Measurements from ENCODE around the gene CDC42BPB.
"Not testable (repeated sequence)": the region's sequence is repeated elsewhere in the genome, so short reads cannot be mapped to it uniquely, and the experiment has no call there.

CDC42BPB gene

DNA sequence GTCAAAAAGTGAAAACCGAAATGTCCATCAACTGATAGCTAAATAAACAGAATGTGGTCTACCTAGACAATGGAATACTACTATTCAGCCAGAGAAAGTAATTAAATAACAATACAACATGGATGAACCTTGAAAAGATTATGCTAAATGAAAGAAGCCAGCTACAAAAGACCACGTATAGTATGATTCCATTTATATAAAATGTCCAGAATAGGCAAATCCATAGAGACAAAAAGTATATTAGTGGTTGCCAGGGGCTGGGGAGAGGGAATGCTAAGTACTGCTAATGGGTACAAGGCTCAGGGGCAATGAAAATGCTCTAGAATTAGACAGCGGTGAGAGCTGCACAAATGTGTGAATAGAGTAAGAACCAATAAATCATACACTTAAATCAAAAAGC lies 29.9 kb downstream of the CDC42BPB start:
- Histone ChIP-seq H3K4me1 (ENCODE audit: control insufficient read depth, insufficient read depth, low read length) (no peaks in the 10 kb centered on the region), H3K9me3 (ENCODE audit: control insufficient read depth, low read length) (no peaks in the 10 kb centered on the region), H3K4me3 (ENCODE audit: insufficient read depth, low read depth, low read length) (no peak overlapping the region), H3K27me3 (ENCODE audit: control insufficient read depth, insufficient read depth, low read length, poor library complexity, severe bottlenecking) (no peaks in the 10 kb centered on the region), H3K27ac (ENCODE audit: insufficient read depth, low read depth, low read length, poor library complexity, severe bottlenecking) (no peak overlapping the region), H3K36me3 (ENCODE audit: control insufficient read depth, insufficient read depth, low read length) (no peaks in the 10 kb centered on the region)
- 89% methylated on average over 3 of the region's 3 CpGs; no CpG with 5 or more reads in 1 of the 2 experiments for WGBS, 2 experiments

DNA sequence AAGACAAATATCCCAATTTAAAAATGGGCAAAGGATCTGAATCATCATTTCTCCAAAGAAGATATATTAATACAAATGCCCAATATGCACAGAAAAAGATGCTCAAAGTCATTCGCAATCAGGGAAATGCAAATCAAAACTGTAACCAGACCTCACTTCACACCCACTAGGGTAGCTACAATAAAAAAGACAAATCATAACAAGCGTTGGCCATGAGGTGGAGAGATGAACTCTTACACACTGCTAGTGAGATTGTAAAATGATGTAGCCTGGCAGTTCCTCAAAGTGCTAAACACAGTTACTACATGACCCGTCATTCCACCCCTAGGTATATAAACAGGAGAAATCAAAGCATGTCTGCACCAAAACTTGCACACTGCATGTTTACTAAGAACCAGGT lies 30.4 kb downstream of the CDC42BPB start:
- Histone ChIP-seq H3K4me3 (ENCODE audit: insufficient read depth, low read depth, low read length) (no peak overlapping the region), H3K27me3 (ENCODE audit: control insufficient read depth, insufficient read depth, low read length, poor library complexity, severe bottlenecking) (no peaks in the 10 kb centered on the region), H3K4me1 (ENCODE audit: control insufficient read depth, insufficient read depth, low read length) (peaks cover 3% of the 10 kb centered on the region), H3K36me3 (ENCODE audit: control insufficient read depth, insufficient read depth, low read length) (no peaks in the 10 kb centered on the region), H3K9me3 (ENCODE audit: control insufficient read depth, low read length) (no peaks in the 10 kb centered on the region), H3K27ac (ENCODE audit: insufficient read depth, low read depth, low read length, poor library complexity, severe bottlenecking) (no peak overlapping the region)
- WGBS, 2 experiments = 94 to 100% methylated on average over 2 to 3 of the region's 3 CpGs

DNA sequence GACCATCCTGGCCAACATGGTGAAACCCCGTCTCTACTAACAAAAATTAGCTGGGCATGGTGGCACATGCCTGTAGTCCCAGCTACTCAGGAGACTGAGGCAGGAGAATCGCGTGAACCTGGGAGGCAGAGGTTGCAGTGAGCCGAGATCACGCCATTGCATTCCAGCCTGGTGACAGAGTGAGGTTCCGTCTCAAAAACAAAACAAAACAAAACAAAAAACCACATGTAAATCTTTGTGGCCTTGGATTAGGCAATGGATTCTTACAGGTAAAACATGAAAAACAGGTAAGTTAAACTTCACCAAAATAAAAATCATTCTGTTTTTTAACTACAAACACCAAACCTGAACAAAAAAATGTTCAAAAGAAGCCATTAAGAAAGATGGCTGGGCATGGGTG lies 31.2 kb downstream of the CDC42BPB start:
- not testable (repeated sequence) for H3K36me3 ChIP-seq (ENCODE audit: control insufficient read depth, insufficient read depth, low read length); H3K27me3 ChIP-seq (ENCODE audit: control insufficient read depth, insufficient read depth, low read length, poor library complexity, severe bottlenecking); H3K27ac ChIP-seq (ENCODE audit: insufficient read depth, low read depth, low read length, poor library complexity, severe bottlenecking); H3K4me1 ChIP-seq (ENCODE audit: control insufficient read depth, insufficient read depth, low read length); H3K9me3 ChIP-seq (ENCODE audit: control insufficient read depth, low read length); H3K4me3 ChIP-seq (ENCODE audit: insufficient read depth, low read depth, low read length)
- 89 to 98% methylated on average over 6 of the region's 6 CpGs for WGBS, 2 experiments

DNA sequence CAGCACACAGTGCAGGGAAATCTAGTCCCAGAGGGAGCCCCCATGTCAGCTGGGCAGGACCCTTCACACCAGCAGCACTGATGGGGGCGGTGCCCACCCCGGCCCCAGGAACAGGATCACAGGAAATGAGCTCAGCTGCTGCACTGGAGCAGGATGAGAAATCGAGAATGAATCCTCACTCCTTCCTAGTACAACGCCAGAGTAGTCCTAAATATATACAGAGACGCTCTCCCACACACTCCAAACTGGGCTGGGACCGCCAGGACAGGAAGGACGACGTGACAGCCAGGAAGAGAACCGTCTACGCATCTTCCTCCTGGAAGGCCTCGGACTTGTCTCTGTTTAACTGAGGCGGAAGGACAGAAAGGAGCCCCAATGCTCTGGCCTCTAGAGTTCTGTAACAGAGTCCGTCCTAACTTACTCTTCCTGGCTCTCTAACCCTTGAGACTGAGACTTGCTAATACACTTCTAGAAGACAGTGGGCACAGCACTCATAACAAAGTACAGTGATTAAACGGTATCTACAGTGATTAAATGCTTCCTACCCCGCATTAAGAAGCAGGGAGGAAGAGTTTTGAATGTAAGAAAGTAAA lies 33.4 kb downstream of the CDC42BPB start:
- Histone ChIP-seq H3K27ac (ENCODE audit: insufficient read depth, low read depth, low read length, poor library complexity, severe bottlenecking) (no peak overlapping the region), H3K9me3 (ENCODE audit: control insufficient read depth, low read length) (no peaks in the 10 kb centered on the region), H3K36me3 (ENCODE audit: control insufficient read depth, insufficient read depth, low read length) (no peaks in the 10 kb centered on the region), H3K27me3 (ENCODE audit: control insufficient read depth, insufficient read depth, low read length, poor library complexity, severe bottlenecking) (no peaks in the 10 kb centered on the region), H3K4me3 (ENCODE audit: insufficient read depth, low read depth, low read length) (no peak overlapping the region), H3K4me1 (ENCODE audit: control insufficient read depth, insufficient read depth, low read length) (peaks cover 9% of the 10 kb centered on the region)
- WGBS, 2 experiments = 86 to 89% methylated on average over 15 of the region's 15 CpGs

DNA sequence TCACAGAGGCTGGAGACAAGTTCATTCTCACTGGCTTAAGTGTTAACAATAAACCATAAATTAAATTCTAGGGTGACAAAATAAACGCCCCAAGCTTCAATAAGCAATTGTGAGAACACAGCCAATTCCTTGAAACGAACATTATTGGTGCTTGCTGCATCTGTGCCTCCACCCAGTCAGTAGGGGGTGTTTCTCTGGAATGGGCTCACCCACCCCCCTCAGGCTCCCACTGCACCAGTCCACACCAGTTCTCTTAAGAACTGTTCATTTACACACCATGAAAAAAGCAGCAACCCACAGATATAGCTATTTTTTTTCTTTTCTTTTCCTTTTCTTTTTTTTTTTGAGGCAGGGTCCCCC lies 34.7 kb downstream of the CDC42BPB start:
- Histone ChIP-seq H3K4me3 (ENCODE audit: insufficient read depth, low read depth, low read length) (no peak overlapping the region), H3K9me3 (ENCODE audit: control insufficient read depth, low read length) (no peaks in the 10 kb centered on the region), H3K27me3 (ENCODE audit: control insufficient read depth, insufficient read depth, low read length, poor library complexity, severe bottlenecking) (no peaks in the 10 kb centered on the region), H3K27ac (ENCODE audit: insufficient read depth, low read depth, low read length, poor library complexity, severe bottlenecking) (no peak overlapping the region), H3K36me3 (ENCODE audit: control insufficient read depth, insufficient read depth, low read length) (no peaks in the 10 kb centered on the region), H3K4me1 (ENCODE audit: control insufficient read depth, insufficient read depth, low read length) (peaks cover 9% of the 10 kb centered on the region)
- WGBS, 2 experiments = 80 to 85% methylated on average over 2 of the region's 2 CpGs

DNA sequence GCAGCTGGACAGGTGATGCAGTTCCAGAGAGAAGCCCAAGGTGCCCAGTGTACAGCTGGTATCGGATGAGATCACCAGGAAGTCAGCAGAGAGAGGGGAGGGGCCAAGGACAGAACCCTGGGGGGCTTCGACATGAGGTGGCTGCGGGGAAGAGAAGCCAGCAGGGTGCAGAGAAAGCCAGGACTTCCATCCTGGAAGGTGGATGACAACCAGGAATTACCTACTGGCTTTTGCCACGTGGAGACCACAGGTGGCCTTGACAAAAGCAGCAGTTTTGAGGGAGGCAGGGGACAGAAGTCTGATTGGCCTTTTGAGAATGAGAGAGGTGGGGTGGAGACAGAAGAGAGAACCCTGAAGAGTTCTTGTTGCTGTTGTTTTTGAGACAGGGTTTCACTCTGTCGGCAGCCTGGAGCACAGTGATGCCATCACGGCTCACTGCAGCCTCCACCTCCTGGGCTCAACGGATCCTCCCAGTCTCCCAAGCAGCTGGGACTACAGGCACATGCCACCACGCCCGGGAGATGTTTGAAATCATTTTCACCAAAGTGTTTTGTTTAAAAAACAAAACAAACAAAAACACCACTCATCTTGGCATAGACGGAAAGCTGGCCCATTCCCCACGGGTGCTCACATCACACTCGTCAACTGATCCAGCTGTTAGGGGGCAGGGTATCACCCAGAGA lies 35.2 kb downstream of the CDC42BPB start:
- H3K4me3 ChIP-seq (ENCODE audit: insufficient read depth, low read depth, low read length) = no peak overlapping the region
- no peaks in the 10 kb centered on the region for H3K27me3 ChIP-seq (ENCODE audit: control insufficient read depth, insufficient read depth, low read length, poor library complexity, severe bottlenecking)
- 61 to 65% methylated on average over 12 of the region's 12 CpGs for WGBS, 2 experiments
- no peak overlapping the region for H3K27ac ChIP-seq (ENCODE audit: insufficient read depth, low read depth, low read length, poor library complexity, severe bottlenecking)
- H3K36me3 ChIP-seq (ENCODE audit: control insufficient read depth, insufficient read depth, low read length) = no peaks in the 10 kb centered on the region
- H3K9me3 ChIP-seq (ENCODE audit: control insufficient read depth, low read length) = no peaks in the 10 kb centered on the region
- H3K4me1 ChIP-seq (ENCODE audit: control insufficient read depth, insufficient read depth, low read length) = peaks cover 9% of the 10 kb centered on the region

DNA sequence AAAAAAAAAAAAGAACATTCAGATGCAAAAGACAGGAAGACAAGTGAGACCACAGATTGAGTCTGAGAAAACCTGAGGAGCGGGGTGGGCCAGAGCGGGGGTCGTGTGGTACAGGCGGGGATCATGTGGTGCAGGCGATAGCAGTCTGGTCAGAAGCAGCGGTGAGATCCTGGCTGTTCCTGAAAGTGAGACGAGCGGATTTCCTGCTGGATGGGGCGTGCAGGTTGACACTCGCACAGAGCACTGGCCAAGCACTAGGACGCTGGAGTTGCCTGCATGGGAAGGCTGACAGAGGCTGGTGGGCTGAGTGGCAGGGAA lies 35.7 kb downstream of the CDC42BPB start:
- 90 to 91% methylated on average over 11 of the region's 11 CpGs for WGBS, 2 experiments
- Histone ChIP-seq H3K9me3 (ENCODE audit: control insufficient read depth, low read length) (no peaks in the 10 kb centered on the region), H3K4me1 (ENCODE audit: control insufficient read depth, insufficient read depth, low read length) (peaks cover 9% of the 10 kb centered on the region), H3K27me3 (ENCODE audit: control insufficient read depth, insufficient read depth, low read length, poor library complexity, severe bottlenecking) (no peaks in the 10 kb centered on the region), H3K27ac (ENCODE audit: insufficient read depth, low read depth, low read length, poor library complexity, severe bottlenecking) (no peak overlapping the region), H3K36me3 (ENCODE audit: control insufficient read depth, insufficient read depth, low read length) (no peaks in the 10 kb centered on the region), H3K4me3 (ENCODE audit: insufficient read depth, low read depth, low read length) (no peak overlapping the region)

DNA sequence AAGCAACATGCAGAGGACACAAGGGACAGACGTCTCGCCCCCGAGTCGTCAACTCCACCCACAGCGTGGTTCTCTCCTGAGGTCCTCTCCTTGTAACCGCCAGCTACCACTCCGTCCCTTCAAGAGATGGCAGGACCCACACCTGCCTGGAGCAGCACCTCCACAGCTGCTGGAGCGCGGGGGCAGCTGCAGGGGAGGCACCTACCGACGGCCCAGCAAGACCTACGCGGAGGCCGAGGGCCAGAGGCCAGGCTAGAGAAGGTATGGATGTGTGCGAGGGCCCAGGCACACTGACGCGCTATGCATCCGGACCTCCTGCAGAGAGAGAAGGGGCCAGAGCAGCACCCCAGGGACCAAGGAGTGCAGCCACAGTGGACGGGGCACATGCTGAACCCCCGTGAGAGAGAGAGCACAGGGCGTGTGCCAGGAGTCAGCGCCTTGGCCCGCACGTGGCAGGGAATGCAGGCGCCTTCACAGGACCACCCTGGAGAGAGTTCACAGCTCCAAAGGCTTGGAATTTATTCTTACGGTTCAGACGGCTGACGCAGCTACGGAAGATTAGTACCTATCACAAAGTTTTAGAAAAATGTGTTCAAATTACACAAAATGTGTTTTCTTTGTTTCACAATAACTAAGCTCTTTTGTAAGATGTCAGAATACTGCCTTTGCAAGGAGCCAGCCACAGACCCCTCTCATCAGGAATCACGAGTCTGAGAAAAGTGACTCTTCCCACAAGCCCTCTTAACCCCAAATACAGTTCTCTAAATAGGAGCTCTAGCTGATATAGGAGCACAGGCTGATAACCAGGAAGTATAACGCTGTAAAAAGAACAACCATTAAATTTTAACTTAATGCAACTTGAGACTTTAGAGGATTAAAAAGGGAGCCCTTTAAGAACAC lies 36.8 kb downstream of the CDC42BPB start:
- H3K9me3 ChIP-seq (ENCODE audit: control insufficient read depth, low read length) = no peaks in the 10 kb centered on the region
- H3K36me3 ChIP-seq (ENCODE audit: control insufficient read depth, insufficient read depth, low read length) = no peaks in the 10 kb centered on the region
- no peaks in the 10 kb centered on the region for H3K27me3 ChIP-seq (ENCODE audit: control insufficient read depth, insufficient read depth, low read length, poor library complexity, severe bottlenecking)
- H3K27ac ChIP-seq (ENCODE audit: insufficient read depth, low read depth, low read length, poor library complexity, severe bottlenecking) = no peak overlapping the region
- H3K4me1 ChIP-seq (ENCODE audit: control insufficient read depth, insufficient read depth, low read length) = peaks cover 9% of the 10 kb centered on the region
- 95 to 96% methylated on average over 31 of the region's 31 CpGs for WGBS, 2 experiments
- no peak overlapping the region for H3K4me3 ChIP-seq (ENCODE audit: insufficient read depth, low read depth, low read length)

DNA sequence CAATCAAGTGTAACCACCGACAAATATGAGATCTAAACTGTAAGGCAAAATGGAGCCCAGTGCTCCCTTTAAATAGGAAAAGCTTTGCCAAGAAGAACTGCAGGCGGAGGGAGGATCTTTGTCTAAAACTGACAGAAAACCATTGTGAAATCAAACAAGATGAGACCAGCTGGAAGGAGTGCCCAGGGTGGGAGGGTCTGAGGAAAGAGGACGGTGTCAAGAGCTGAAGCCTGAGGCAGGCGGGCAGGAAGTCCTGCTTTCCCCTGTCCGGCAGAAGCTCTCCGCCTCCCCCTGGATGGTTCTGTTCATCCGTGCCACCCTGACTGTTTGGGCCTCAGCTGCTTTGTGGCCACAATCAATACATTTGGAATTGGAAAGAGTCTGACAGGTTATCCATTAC lies 37.5 kb downstream of the CDC42BPB start:
- Histone ChIP-seq H3K4me3 (ENCODE audit: insufficient read depth, low read depth, low read length) (no peak overlapping the region), H3K9me3 (ENCODE audit: control insufficient read depth, low read length) (no peaks in the 10 kb centered on the region), H3K36me3 (ENCODE audit: control insufficient read depth, insufficient read depth, low read length) (no peaks in the 10 kb centered on the region), H3K4me1 (ENCODE audit: control insufficient read depth, insufficient read depth, low read length) (peaks cover 14% of the 10 kb centered on the region), H3K27ac (ENCODE audit: insufficient read depth, low read depth, low read length, poor library complexity, severe bottlenecking) (no peak overlapping the region), H3K27me3 (ENCODE audit: control insufficient read depth, insufficient read depth, low read length, poor library complexity, severe bottlenecking) (no peaks in the 10 kb centered on the region)
- 74 to 75% methylated on average over 7 of the region's 7 CpGs for WGBS, 2 experiments

DNA sequence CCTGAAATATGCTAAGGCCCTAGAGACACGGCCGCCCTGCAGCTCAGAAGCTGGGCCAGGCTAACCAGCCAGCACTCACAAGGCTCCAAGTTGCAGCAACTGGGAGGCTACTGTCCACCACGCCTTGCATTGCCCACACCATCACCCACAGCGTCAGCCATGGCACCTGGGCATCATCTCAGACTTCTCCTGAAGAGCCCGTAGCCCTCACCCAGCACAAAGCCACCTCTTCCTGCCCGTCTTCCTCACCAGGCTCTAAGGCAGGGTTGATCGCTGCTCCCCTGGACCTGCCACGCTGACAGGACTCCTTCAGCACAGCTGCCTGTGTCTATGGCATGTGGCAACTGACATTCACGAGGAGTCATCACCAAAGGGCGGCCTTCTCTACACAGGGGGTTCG lies 38.1 kb downstream of the CDC42BPB start:
- WGBS, 2 experiments = 95 to 97% methylated on average over 11 of the region's 11 CpGs
- Histone ChIP-seq H3K27ac (ENCODE audit: insufficient read depth, low read depth, low read length, poor library complexity, severe bottlenecking) (no peak overlapping the region), H3K9me3 (ENCODE audit: control insufficient read depth, low read length) (no peaks in the 10 kb centered on the region), H3K27me3 (ENCODE audit: control insufficient read depth, insufficient read depth, low read length, poor library complexity, severe bottlenecking) (no peaks in the 10 kb centered on the region), H3K4me1 (ENCODE audit: control insufficient read depth, insufficient read depth, low read length) (peaks cover 18% of the 10 kb centered on the region), H3K4me3 (ENCODE audit: insufficient read depth, low read depth, low read length) (no peak overlapping the region), H3K36me3 (ENCODE audit: control insufficient read depth, insufficient read depth, low read length) (no peaks in the 10 kb centered on the region)
